Measurements from ENCODE around the gene ANK2.

Gene ANK2

DNA sequence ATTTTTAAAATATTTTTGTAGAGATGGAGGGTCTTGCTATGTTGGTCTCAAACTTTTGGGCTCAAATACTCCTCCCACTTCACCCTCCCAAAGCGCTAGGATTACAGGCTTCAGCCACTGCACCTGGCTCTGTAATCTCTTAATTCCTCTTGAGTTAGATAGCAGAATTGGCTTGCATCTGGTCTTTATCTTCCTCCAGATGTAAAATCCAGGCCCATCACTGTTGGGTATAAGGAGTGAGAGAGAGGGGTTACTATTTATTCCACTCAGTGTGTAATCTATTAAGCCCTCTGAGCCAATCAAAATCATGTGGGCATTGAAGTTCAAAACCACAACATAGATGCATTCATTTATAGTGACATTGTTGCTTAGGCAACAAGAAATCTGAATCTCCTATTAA lies 33.9 kb downstream of the ANK2 start:
- no peak for TF ChIP-seq Cebpa-rat (IDR thresholded peaks at IDR 0.05)
- H3K4me1 ChIP-seq: peaks cover 6% of the 10 kb centered on the region
- H3K9ac ChIP-seq: no peak overlapping the region
- H3K27me3 ChIP-seq: no peaks in the 10 kb centered on the region
- H4K20me1 ChIP-seq: no peaks in the 10 kb centered on the region
- no peak overlapping the region for H3K27ac ChIP-seq
- H3K4me2 ChIP-seq: no peak overlapping the region; the same call in 1 of the 2 replicates
- H3K4me3 ChIP-seq: no peak overlapping the region
- H3K36me3 ChIP-seq: no peaks in the 10 kb centered on the region
- no peaks in the 10 kb centered on the region for H3K9me3 ChIP-seq

DNA sequence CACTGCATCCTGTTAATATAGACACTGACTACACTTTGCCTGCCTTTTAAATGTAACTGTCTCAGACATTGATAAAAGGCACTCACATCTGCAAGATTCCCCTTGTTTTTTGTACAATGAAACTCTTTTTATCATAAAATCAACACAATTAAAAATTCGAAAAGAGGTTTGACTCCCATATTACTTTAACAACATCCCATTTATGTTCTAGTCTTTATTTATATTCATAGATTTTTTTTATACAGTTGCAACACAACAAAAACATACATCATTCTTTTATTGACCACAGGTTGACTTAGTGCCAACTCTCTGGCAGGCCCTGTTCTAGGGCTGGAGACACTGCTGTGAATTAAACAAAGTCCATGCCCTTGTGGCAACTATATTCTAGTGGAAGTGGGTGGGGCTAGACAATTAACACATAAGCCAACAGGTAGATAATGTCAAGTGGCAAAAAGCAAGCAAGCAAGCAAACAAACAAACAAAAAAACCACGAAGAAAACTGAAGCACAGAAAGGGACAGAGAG lies 36.8 kb downstream of the ANK2 start:
- Histone ChIP-seq H3K9ac (no peak overlapping the region), H3K36me3 (no peaks in the 10 kb centered on the region), H3K9me3 (no peaks in the 10 kb centered on the region), H3K27ac (no peak overlapping the region), H3K4me3 (no peak overlapping the region), H3K27me3 (no peaks in the 10 kb centered on the region), H4K20me1 (no peaks in the 10 kb centered on the region), H3K4me2 (no peak overlapping the region), H3K4me1 (peaks cover 6% of the 10 kb centered on the region)
- no peak for TF ChIP-seq Cebpa-rat (IDR thresholded peaks at IDR 0.05)

DNA sequence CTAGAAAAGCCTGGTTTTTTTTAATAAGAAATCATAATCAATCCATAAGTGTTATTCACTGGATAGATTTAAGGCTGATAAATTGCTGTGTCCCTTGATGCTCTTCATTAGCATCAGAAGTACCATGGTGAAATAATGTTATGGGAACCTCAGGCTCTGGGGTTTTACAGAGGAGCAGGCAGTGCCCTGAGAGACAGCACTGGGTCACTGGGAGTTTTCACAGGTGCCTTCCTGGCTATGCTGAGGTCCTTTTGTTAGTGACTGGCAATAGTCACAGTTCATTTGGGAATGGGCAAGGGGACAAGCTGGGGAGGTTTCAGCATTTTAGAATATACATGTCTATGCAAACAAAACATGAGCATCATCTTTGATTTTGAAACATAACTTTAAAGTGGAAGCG lies 38.6 kb downstream of the ANK2 start:
- H3K4me1 ChIP-seq: peaks cover 5% of the 10 kb centered on the region
- no peak for TF ChIP-seq Cebpa-rat (IDR thresholded peaks at IDR 0.05)
- no peak overlapping the region for H3K9ac ChIP-seq
- H3K4me3 ChIP-seq: no peak overlapping the region
- H3K36me3 ChIP-seq: no peaks in the 10 kb centered on the region
- no peak overlapping the region for H3K27ac ChIP-seq
- H3K4me2 ChIP-seq: no peak overlapping the region
- H3K27me3 ChIP-seq: no peaks in the 10 kb centered on the region
- H4K20me1 ChIP-seq: no peaks in the 10 kb centered on the region
- no peaks in the 10 kb centered on the region for H3K9me3 ChIP-seq

DNA sequence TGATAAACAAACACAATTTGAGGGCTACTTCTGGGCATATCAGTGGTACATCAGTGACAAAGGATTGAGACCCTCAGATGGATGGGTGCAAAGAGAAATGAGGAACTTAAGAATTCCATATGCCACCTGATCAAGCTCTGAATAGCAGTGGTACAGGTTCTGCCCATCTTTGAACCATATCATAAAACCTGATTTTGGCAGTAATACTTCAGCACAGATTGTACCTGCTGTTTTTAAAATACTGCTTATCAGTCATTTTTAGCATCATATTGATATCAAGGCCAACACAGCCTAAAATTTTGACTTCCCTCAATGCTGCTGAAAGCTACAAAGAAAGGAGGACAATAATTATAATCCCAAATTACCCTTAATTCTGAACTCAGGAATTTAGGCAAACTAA lies 41.5 kb downstream of the ANK2 start:
- no peak for TF ChIP-seq Cebpa-rat (IDR thresholded peaks at IDR 0.05)
- Histone ChIP-seq H3K4me1 (no peaks in the 10 kb centered on the region), H3K9ac (no peak overlapping the region), H3K4me3 (no peak overlapping the region), H3K4me2 (no peak overlapping the region), H3K9me3 (no peaks in the 10 kb centered on the region), H3K27ac (no peak overlapping the region), H4K20me1 (no peaks in the 10 kb centered on the region), H3K27me3 (no peaks in the 10 kb centered on the region), H3K36me3 (no peaks in the 10 kb centered on the region)

DNA sequence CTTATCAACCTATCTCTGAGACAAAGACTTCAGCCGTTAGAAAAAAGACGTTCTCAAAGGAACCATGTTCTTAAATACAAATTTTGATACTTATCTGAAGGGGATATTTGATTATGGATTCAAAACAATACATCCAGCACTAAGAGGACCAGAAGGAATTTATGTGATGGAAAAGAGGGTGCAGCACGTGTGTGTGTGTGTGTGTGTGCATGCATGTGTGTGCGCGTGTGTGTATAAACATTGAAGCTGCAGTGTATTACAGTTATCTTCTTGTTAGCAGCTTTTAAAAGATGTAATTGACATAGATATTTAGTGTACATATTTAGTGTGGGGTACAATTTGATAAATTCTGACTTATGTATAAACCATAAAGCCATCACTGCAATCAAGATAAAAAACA lies 44.9 kb downstream of the ANK2 start:
- H3K9me3 ChIP-seq: no peaks in the 10 kb centered on the region

DNA sequence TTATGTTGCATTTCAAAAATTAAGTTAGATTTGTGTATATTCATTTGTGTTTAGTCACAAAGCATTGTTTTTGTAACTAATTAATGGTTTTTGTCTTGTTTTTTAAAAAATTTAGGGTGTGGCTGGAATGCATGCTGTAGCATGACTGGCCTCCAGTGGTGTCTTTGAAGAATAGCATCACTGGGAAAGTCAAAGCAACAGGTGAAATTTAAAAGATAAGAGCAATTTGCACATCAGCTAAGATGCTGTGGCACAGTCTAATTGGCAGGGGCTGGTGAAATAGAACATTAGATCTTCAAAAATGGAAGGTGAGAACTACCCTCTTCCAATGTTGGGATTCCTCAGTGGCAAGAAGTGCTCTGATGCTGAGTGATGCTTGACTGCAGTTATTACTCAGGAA lies 45.3 kb downstream of the ANK2 start:
- H3K9me3 ChIP-seq: no peaks in the 10 kb centered on the region
- H3K4me2 ChIP-seq: no peak overlapping the region
- H3K4me3 ChIP-seq: no peak overlapping the region
- TF ChIP-seq Cebpa-rat (IDR thresholded peaks at IDR 0.05): no peak
- no peaks in the 10 kb centered on the region for H4K20me1 ChIP-seq
- no peaks in the 10 kb centered on the region for H3K27me3 ChIP-seq
- H3K4me1 ChIP-seq: no peaks in the 10 kb centered on the region
- no peaks in the 10 kb centered on the region for H3K36me3 ChIP-seq
- H3K27ac ChIP-seq: no peak overlapping the region
- no peak overlapping the region for H3K9ac ChIP-seq

More for the DNA sequence above, 44.9 kb downstream of the ANK2 start:
- TF ChIP-seq Cebpa-rat (IDR thresholded peaks at IDR 0.05): no peak
- no peaks in the 10 kb centered on the region for H4K20me1 ChIP-seq
- H3K27ac ChIP-seq: no peak overlapping the region
- no peak overlapping the region for H3K4me3 ChIP-seq
- H3K27me3 ChIP-seq: no peaks in the 10 kb centered on the region
- H3K4me1 ChIP-seq: no peaks in the 10 kb centered on the region
- no peak overlapping the region for H3K9ac ChIP-seq
- no peak overlapping the region for H3K4me2 ChIP-seq
- no peaks in the 10 kb centered on the region for H3K36me3 ChIP-seq

DNA sequence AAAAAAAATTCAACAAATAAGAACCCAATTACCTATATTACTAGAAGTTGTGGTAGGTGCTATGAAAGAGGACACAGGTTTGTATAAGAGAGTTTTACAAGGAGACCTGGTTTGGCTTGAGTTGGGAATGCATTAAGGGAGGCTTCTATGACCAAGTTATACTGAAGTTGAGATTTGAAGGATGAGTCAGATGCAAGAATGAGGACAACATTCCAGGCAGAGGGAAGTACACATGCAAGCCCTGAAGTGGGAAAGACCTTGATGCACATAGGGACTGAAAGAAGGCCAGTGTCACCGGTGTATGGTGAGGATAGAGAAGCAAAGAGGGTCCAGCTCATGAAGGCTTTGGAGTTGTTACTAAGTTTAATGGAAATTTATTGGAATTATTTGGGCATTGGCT lies 52.2 kb downstream of the ANK2 start:
- Histone ChIP-seq H3K36me3 (no peaks in the 10 kb centered on the region), H3K27me3 (no peaks in the 10 kb centered on the region), H4K20me1 (no peaks in the 10 kb centered on the region), H3K4me2 (no peak overlapping the region), H3K4me3 (no peak overlapping the region), H3K9me3 (no peaks in the 10 kb centered on the region), H3K9ac (no peak overlapping the region), H3K27ac (no peak overlapping the region), H3K4me1 (no peaks in the 10 kb centered on the region)
- TF ChIP-seq Cebpa-rat (IDR thresholded peaks at IDR 0.05): no peak

DNA sequence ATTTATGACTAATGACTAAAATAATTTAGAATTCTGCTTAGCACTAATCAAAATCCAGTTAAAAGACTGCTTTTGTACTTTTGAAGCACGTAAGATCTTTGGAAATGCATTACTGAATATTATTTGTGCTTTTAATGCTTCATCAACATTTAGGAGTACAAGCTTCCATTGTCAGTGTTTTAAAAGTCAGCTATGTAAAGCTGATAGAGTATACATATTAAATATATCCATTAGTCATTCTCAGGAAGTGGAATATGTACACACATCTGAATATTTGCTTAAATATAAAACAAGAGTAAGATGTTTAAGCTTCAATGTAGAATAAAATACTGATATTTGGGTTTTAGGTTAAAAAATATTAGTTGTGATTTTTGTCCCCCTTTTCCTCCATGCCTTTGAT lies 54.1 kb downstream of the ANK2 start:
- H3K4me3 ChIP-seq: no peak overlapping the region
- H3K4me2 ChIP-seq: no peak overlapping the region
- no peaks in the 10 kb centered on the region for H3K9me3 ChIP-seq
- no peaks in the 10 kb centered on the region for H3K36me3 ChIP-seq
- H3K27ac ChIP-seq: no peak overlapping the region
- no peak for TF ChIP-seq Cebpa-rat (IDR thresholded peaks at IDR 0.05)
- H3K4me1 ChIP-seq: no peaks in the 10 kb centered on the region
- no peaks in the 10 kb centered on the region for H3K27me3 ChIP-seq
- H4K20me1 ChIP-seq: no peaks in the 10 kb centered on the region
- H3K9ac ChIP-seq: no peak overlapping the region

DNA sequence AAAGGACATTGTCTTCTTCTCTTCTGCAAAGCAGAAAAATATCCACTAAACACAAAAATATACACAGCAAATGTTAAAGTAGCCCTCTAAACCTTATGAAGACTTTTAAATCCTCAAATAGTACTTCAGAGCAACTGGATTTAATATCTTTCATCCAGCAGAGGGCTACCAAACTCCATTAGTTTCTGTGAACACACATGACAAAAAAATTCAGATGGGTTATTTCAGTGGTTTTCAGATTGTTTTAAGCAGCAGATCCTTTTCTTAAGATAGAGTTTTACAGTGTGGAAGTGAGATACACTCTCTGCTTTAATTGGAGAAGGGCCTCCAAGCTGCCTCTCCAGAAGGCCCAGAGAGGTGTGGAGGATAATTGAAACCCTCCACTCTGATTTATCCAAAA lies 56.7 kb downstream of the ANK2 start:
- TF ChIP-seq Cebpa-rat (IDR thresholded peaks at IDR 0.05): no peak
- Histone ChIP-seq H3K4me2 (no peak overlapping the region), H3K4me1 (no peaks in the 10 kb centered on the region), H3K27ac (no peak overlapping the region), H3K36me3 (no peaks in the 10 kb centered on the region), H3K4me3 (no peak overlapping the region), H4K20me1 (no peaks in the 10 kb centered on the region), H3K9ac (no peak overlapping the region), H3K9me3 (no peaks in the 10 kb centered on the region), H3K27me3 (no peaks in the 10 kb centered on the region)

DNA sequence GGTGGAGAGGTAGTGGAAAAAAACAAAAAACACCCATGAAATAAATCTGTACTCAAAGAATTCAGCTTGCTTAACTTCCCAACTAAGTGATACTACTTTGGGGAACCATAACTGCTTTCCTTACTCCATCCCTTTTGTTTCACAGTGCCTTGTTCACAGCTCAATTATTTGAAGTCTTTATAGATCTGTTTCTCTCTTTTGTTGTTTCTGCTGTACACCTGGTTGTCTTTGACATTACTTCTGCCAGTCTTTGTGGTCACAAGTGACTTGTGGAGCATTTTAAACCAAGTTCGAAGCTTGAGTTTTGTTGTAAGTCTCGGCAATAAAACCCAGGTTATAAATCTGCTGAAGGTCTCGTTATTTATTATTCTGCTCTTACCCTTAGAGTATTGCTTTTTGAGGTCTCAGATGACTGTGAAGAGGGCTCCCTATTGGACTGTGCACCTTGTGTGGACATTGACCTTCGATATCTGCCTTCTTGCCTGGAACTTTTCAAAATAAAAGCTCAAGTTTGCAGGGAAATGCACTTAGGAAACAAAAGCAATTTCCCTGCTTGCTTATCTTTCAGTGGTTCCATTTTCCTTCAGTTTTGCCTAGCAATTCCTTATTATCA lies 59.8 kb downstream of the ANK2 start:
- Histone ChIP-seq H3K27ac (no peak overlapping the region), H3K4me3 (no peak overlapping the region), H3K4me1 (no peaks in the 10 kb centered on the region), H3K27me3 (no peaks in the 10 kb centered on the region), H3K4me2 (no peak overlapping the region), H3K9me3 (no peaks in the 10 kb centered on the region), H3K36me3 (no peaks in the 10 kb centered on the region), H4K20me1 (no peaks in the 10 kb centered on the region), H3K9ac (no peak overlapping the region)
- TF ChIP-seq Cebpa-rat (IDR thresholded peaks at IDR 0.05): no peak

Measured in BLaER1 (cell line).